GM23338 (cell line): ENCODE results near the gene KIAA1549. TPM values are rescaled to one million over a fixed set of nuclear protein-coding genes. Genes with fewer than 3 reads are reported as not detected.

ENCODE experiments used
- ATAC-seq: fragments of 200-7000 bp; cut with Tn5 transposase; 3 replicates; pipeline ENCODE4 v1.9.1; 2020
- DNase-seq: peaks from one replicate; pipeline ENCODE4 v3.0.0-alpha.2; 2015; ENCODE audit warnings: low spot score
- H2AFZ ChIP-seq: fragments of 200-600 bp; sonication (generic); 2 replicates; pipeline ENCODE4 v1.8.0; 2016; ENCODE audit warnings: antibody characterized with exemption, mild to moderate bottlenecking, moderate library complexity
- H3F3A ChIP-seq: fragments of 200-600 bp; sonication (generic); replicated peaks from 2 replicates; pipeline ENCODE4 v1.8.0; 2017; ENCODE audit warnings: antibody characterized with exemption, mixed run types, low read depth
- H3K27ac ChIP-seq: fragments of 200-600 bp; sonication (generic); 2 replicates; pipeline ENCODE4 v1.6.1; 2016; ENCODE audit warnings: low read depth
- H3K27me3 ChIP-seq: fragments of 200-600 bp; sonication (generic); 2 replicates; pipeline ENCODE4 v1.8.0; 2016; ENCODE audit warnings: mild to moderate bottlenecking, mixed run types, moderate library complexity; ENCODE audit not compliant: insufficient read depth
- H3K36me3 ChIP-seq: fragments of 200-600 bp; sonication (generic); 2 replicates; pipeline ENCODE4 v1.8.0; 2016; ENCODE audit warnings: mild to moderate bottlenecking; ENCODE audit not compliant: insufficient read depth
- H3K4me1 ChIP-seq: fragments of 200-600 bp; sonication (generic); 2 replicates; pipeline ENCODE4 v1.8.0; 2016; ENCODE audit warnings: mild to moderate bottlenecking, moderate library complexity; ENCODE audit not compliant: insufficient read depth
- H3K4me2 ChIP-seq: fragments of 200-600 bp; sonication (generic); 2 replicates; pipeline ENCODE4 v1.7.1; 2017; ENCODE audit warnings: mixed run types
- H3K4me3 ChIP-seq: fragments of 200-600 bp; sonication (generic); 2 replicates; pipeline ENCODE4 v1.6.1; 2016; ENCODE audit warnings: mixed run types
- H3K79me2 ChIP-seq: fragments of 200-600 bp; sonication (generic); replicated peaks from 2 replicates; pipeline ENCODE4 v1.8.0; 2017; ENCODE audit warnings: mild to moderate bottlenecking; ENCODE audit not compliant: insufficient read depth
- H3K9me2 ChIP-seq: fragments of 200-600 bp; sonication (generic); 2 replicates; pipeline ENCODE4 v1.8.0; 2017; ENCODE audit not compliant: insufficient read depth
- H4K20me1 ChIP-seq: fragments of 200-600 bp; sonication (generic); replicated peaks from 2 replicates; pipeline ENCODE4 v1.8.0; 2017; ENCODE audit warnings: mild to moderate bottlenecking; ENCODE audit not compliant: insufficient read depth
- H3K27ac Mint-ChIP-seq: 2 replicates; pipeline ENCODE4 v1.8.0; 2020; ENCODE audit warnings: inconsistent platforms, mild to moderate bottlenecking, moderate library complexity, mixed read lengths
- H3K27me3 Mint-ChIP-seq: 3 replicates; pipeline ENCODE4 v1.8.0; 2022; ENCODE audit warnings: low read depth, mild to moderate bottlenecking, moderate library complexity, mixed read lengths, inconsistent platforms; ENCODE audit not compliant: insufficient read depth, poor library complexity
- H3K36me3 Mint-ChIP-seq: 3 replicates; pipeline ENCODE4 v1.8.0; 2021; ENCODE audit warnings: low read depth, mild to moderate bottlenecking, inconsistent platforms, moderate library complexity, mixed read lengths
- H3K4me1 Mint-ChIP-seq: 3 replicates; pipeline ENCODE4 v1.8.0; 2020; ENCODE audit warnings: mild to moderate bottlenecking, inconsistent platforms, mixed read lengths
- H3K4me3 Mint-ChIP-seq: 3 replicates; pipeline ENCODE4 v1.8.0; 2021; ENCODE audit warnings: moderate library complexity, mild to moderate bottlenecking, inconsistent platforms, mixed read lengths
- H3K9me3 Mint-ChIP-seq: 3 replicates; pipeline ENCODE4 v1.8.0; 2020; ENCODE audit warnings: moderate library complexity, mild to moderate bottlenecking, inconsistent platforms, mixed read lengths
- CREB1 ChIP-seq: fragments of 250-450 bp; sonication (Bioruptor Pico); IDR thresholded peaks from 2 replicates; pipeline ENCODE4 v1.5.0; 2020; ENCODE audit warnings: low read depth, mild to moderate bottlenecking, moderate library complexity
- ETS1 ChIP-seq: IDR thresholded peaks from 2 replicates; pipeline ENCODE4 v1.6.1; 2016; ENCODE audit warnings: antibody characterized with exemption
- EZH2 ChIP-seq: fragments of 200-600 bp; sonication (generic); IDR thresholded peaks from one replicate; pipeline ENCODE4 v1.8.0; 2017; ENCODE audit warnings: antibody characterized with exemption, mild to moderate bottlenecking, low read depth; ENCODE audit not compliant: unreplicated experiment
- EZH2phosphoT487 ChIP-seq: fragments of 200-600 bp; sonication (generic); IDR thresholded peaks from one replicate; pipeline ENCODE4 v1.8.1; 2018; ENCODE audit warnings: antibody characterized with exemption; ENCODE audit not compliant: unreplicated experiment
- JUNB ChIP-seq: IDR thresholded peaks from one replicate; pipeline ENCODE4 v1.6.1; 2016; ENCODE audit warnings: antibody characterized with exemption; ENCODE audit not compliant: unreplicated experiment
- NANOG ChIP-seq: IDR thresholded peaks from 2 replicates; pipeline ENCODE4 v1.6.1; 2016; ENCODE audit warnings: antibody characterized with exemption, borderline replicate concordance
- POLR2AphosphoS5 ChIP-seq: IDR thresholded peaks from 2 replicates; pipeline ENCODE4 v1.6.1; 2016; ENCODE audit warnings: antibody characterized with exemption, low read depth
- STAT1 ChIP-seq: IDR thresholded peaks from one replicate; pipeline ENCODE4 v1.6.1; 2016; ENCODE audit warnings: antibody characterized with exemption; ENCODE audit not compliant: unreplicated experiment
- ZNF114 ChIP-seq: fragments of 250-450 bp; sonication (Bioruptor Pico); IDR thresholded peaks from 2 replicates; pipeline ENCODE4 v1.5.0; 2020; ENCODE audit warnings: mild to moderate bottlenecking, moderate library complexity
- ZNF331 ChIP-seq: fragments of 250-450 bp; sonication (Bioruptor Pico); IDR thresholded peaks from 2 replicates; pipeline ENCODE4 v1.5.0; 2020; ENCODE audit warnings: low read depth, mild to moderate bottlenecking, moderate library complexity
- ZNF462 ChIP-seq: fragments of 250-450 bp; sonication (Bioruptor Pico); IDR thresholded peaks from 2 replicates; pipeline ENCODE4 v1.5.0; 2020; ENCODE audit warnings: mild to moderate bottlenecking, moderate library complexity
- polyA plus RNA-seq: library from polyadenylated mRNA; unstranded; fragments of >200 nt; fragmentation: Nextera tagmentation; extraction: Ambion mirVana; gene quantifications from 2 replicates; pipeline ENCODE4 v1.2.1, GENCODE V29; 2016
- total RNA-seq: library from RNA; depleted of rRNA; stranded (reverse); fragments of >200 nt; shearing (Covaris generic); gene quantifications from 2 replicates; pipeline ENCODE4 v1.2.3, GENCODE V29; 2014
- TF ChIP-seq, protein P1 (sequence below): IDR thresholded peaks from one replicate; pipeline ENCODE4 v1.6.1; 2018; ENCODE audit warnings: antibody characterized with exemption; ENCODE audit not compliant: unreplicated experiment
- TF ChIP-seq, protein P2 (sequence below), 2 experiments: fragments of 200-600 bp in 1 of 2; sonication (generic) in 1 of 2; conservative IDR thresholded peaks; 2 replicates each; pipeline versions ENCODE4 v1.5.1 to v1.6.1; 2016 to 2017; ENCODE audit warnings: antibody characterized with exemption in 2 of 2, low read depth in 2 of 2, mild to moderate bottlenecking in 2 of 2, moderate library complexity in 1 of 2

The KIAA1549 gene
- total and polyA plus RNA-seq, 2 experiments from 2014 or later = 3.6 to 13.5 TPM

GRCh38 chr7:138857728-138858127, 123.5 kb downstream of the KIAA1549 start:
- H3K36me3 ChIP-seq = no peaks in the 10 kb centered on the region; the same call in 1 of the 2 replicates
- no peak overlapping the region for H3K27ac ChIP-seq
- no peak for TF ChIP-seq NANOG
- TF ChIP-seq EZH2 = no peak
- TF ChIP-seq STAT1 = no peak
- TF ChIP-seq, protein P1, sequence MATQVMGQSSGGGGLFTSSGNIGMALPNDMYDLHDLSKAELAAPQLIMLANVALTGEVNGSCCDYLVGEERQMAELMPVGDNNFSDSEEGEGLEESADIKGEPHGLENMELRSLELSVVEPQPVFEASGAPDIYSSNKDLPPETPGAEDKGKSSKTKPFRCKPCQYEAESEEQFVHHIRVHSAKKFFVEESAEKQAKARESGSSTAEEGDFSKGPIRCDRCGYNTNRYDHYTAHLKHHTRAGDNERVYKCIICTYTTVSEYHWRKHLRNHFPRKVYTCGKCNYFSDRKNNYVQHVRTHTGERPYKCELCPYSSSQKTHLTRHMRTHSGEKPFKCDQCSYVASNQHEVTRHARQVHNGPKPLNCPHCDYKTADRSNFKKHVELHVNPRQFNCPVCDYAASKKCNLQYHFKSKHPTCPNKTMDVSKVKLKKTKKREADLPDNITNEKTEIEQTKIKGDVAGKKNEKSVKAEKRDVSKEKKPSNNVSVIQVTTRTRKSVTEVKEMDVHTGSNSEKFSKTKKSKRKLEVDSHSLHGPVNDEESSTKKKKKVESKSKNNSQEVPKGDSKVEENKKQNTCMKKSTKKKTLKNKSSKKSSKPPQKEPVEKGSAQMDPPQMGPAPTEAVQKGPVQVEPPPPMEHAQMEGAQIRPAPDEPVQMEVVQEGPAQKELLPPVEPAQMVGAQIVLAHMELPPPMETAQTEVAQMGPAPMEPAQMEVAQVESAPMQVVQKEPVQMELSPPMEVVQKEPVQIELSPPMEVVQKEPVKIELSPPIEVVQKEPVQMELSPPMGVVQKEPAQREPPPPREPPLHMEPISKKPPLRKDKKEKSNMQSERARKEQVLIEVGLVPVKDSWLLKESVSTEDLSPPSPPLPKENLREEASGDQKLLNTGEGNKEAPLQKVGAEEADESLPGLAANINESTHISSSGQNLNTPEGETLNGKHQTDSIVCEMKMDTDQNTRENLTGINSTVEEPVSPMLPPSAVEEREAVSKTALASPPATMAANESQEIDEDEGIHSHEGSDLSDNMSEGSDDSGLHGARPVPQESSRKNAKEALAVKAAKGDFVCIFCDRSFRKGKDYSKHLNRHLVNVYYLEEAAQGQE = no peak
- no peak for TF ChIP-seq ZNF114
- TF ChIP-seq, protein P2, sequence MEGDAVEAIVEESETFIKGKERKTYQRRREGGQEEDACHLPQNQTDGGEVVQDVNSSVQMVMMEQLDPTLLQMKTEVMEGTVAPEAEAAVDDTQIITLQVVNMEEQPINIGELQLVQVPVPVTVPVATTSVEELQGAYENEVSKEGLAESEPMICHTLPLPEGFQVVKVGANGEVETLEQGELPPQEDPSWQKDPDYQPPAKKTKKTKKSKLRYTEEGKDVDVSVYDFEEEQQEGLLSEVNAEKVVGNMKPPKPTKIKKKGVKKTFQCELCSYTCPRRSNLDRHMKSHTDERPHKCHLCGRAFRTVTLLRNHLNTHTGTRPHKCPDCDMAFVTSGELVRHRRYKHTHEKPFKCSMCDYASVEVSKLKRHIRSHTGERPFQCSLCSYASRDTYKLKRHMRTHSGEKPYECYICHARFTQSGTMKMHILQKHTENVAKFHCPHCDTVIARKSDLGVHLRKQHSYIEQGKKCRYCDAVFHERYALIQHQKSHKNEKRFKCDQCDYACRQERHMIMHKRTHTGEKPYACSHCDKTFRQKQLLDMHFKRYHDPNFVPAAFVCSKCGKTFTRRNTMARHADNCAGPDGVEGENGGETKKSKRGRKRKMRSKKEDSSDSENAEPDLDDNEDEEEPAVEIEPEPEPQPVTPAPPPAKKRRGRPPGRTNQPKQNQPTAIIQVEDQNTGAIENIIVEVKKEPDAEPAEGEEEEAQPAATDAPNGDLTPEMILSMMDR (conservative IDR thresholded peaks at IDR 0.05; ENCODE audit: low read depth in 2 of 2) = no peak
- TF ChIP-seq CREB1 = no peak
- TF ChIP-seq EZH2phosphoT487 = no peak
- TF ChIP-seq ETS1 = no peak
- TF ChIP-seq JUNB = no peak
- no peak for TF ChIP-seq ZNF462 (CRISPR knock-in tag)
- TF ChIP-seq ZNF331 (CRISPR knock-in tag) = no peak
- TF ChIP-seq POLR2AphosphoS5 = no peak
- peaks cover 61% of the 10 kb centered on the region for H3K36me3 Mint-ChIP-seq
- no peaks in the 10 kb centered on the region for H3K27me3 ChIP-seq
- no peaks in the 10 kb centered on the region for H4K20me1 ChIP-seq
- peaks cover 4% of the 10 kb centered on the region for H3K27me3 Mint-ChIP-seq
- no peak overlapping the region for H3K4me2 ChIP-seq
- H2AFZ ChIP-seq = no peak overlapping the region
- H3K4me1 Mint-ChIP-seq = peaks cover 28% of the 10 kb centered on the region
- ATAC-seq (no peak), DNase-seq (no peak)
- H3K79me2 ChIP-seq = no peaks in the 10 kb centered on the region
- peaks cover 10% of the 10 kb centered on the region; the same call in 2 of the 3 replicates for H3K9me3 Mint-ChIP-seq
- H3K4me1 ChIP-seq = peaks cover 23% of the 10 kb centered on the region
- H3K4me3 Mint-ChIP-seq = no peak overlapping the region
- H3K9me2 ChIP-seq = no peaks in the 10 kb centered on the region
- H3K27ac Mint-ChIP-seq = no peak overlapping the region
- H3F3A ChIP-seq = no peaks in the 10 kb centered on the region
- no peak overlapping the region for H3K4me3 ChIP-seq
